Measurements from ENCODE around the gene IL17RE.
"Not testable (repeated sequence)": the region's sequence is repeated elsewhere in the genome, so short reads cannot be mapped to it uniquely, and the experiment has no call there.

- TF ChIP-seq, protein P1, sequence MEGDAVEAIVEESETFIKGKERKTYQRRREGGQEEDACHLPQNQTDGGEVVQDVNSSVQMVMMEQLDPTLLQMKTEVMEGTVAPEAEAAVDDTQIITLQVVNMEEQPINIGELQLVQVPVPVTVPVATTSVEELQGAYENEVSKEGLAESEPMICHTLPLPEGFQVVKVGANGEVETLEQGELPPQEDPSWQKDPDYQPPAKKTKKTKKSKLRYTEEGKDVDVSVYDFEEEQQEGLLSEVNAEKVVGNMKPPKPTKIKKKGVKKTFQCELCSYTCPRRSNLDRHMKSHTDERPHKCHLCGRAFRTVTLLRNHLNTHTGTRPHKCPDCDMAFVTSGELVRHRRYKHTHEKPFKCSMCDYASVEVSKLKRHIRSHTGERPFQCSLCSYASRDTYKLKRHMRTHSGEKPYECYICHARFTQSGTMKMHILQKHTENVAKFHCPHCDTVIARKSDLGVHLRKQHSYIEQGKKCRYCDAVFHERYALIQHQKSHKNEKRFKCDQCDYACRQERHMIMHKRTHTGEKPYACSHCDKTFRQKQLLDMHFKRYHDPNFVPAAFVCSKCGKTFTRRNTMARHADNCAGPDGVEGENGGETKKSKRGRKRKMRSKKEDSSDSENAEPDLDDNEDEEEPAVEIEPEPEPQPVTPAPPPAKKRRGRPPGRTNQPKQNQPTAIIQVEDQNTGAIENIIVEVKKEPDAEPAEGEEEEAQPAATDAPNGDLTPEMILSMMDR (IDR thresholded peaks at IDR 0.05; ENCODE audit: low read depth, low read length) = not testable (repeated sequence)
- not testable (repeated sequence) for TF ChIP-seq EZH2phosphoT487 (IDR thresholded peaks at IDR 0.05; ENCODE audit: low read depth)
Observed at GRCh38 chr3:9895715-9896114, 6.9 kb upstream of the IL17RE start.

All from OCI-LY3 (cell line).